RWPE2 (cell line): ENCODE results near the gene CTNS.

Experiments used
- ATAC-seq: fragments of 200-7000 bp; cut with Tn5 transposase; 3 replicates; pipeline ENCODE4 v1.9.1; 2021; ENCODE audit warnings: low read depth
- DNase-seq: peaks from one replicate; pipeline ENCODE4 v3.0.0-alpha.2; 2020; ENCODE audit warnings: low spot score
- H3K27ac ChIP-seq: fragments of 450-650 bp; 2 replicates; pipeline ENCODE4 v1.5.1; 2017; ENCODE audit warnings: mild to moderate bottlenecking; ENCODE audit not compliant: poor library complexity, severe bottlenecking
- H3K27me3 ChIP-seq: fragments of 250-450 bp; sonication (Bioruptor Pico); 2 replicates; pipeline ENCODE4 v1.5.1; 2021; ENCODE audit warnings: mild to moderate bottlenecking, moderate library complexity; ENCODE audit not compliant: insufficient read depth, poor library complexity, severe bottlenecking
- H3K36me3 ChIP-seq: fragments of 250-450 bp; sonication (Bioruptor Pico); 2 replicates; pipeline ENCODE4 v1.5.1; 2020; ENCODE audit warnings: low read depth, mild to moderate bottlenecking, moderate library complexity
- H3K4me1 ChIP-seq: fragments of 250-450 bp; sonication (Bioruptor Pico); 2 replicates; pipeline ENCODE4 v1.5.1; 2021; ENCODE audit warnings: mild to moderate bottlenecking, moderate library complexity; ENCODE audit not compliant: insufficient read depth, poor library complexity, severe bottlenecking
- H3K4me3 ChIP-seq: fragments of 250-450 bp; sonication (Bioruptor Pico); 2 replicates; pipeline ENCODE4 v1.5.1; 2021; ENCODE audit warnings: mild to moderate bottlenecking, moderate library complexity; ENCODE audit not compliant: severe bottlenecking
- H3K9me3 ChIP-seq: fragments of 250-450 bp; sonication (Bioruptor Pico); 2 replicates; pipeline ENCODE4 v1.5.1; 2021; ENCODE audit warnings: mild to moderate bottlenecking, moderate library complexity; ENCODE audit not compliant: severe bottlenecking
- CTCF ChIP-seq: fragments of 450-650 bp; IDR thresholded peaks from one replicate; pipeline ENCODE4 v1.5.1; 2017; ENCODE audit warnings: mild to moderate bottlenecking, moderate library complexity; ENCODE audit not compliant: poor library complexity, severe bottlenecking

Gene CTNS

GRCh38 chr17:3592216-3592860 is 44.2 kb upstream of the CTNS start:
- no peak overlapping the region for H3K27ac ChIP-seq
- TF ChIP-seq CTCF, result no peak
- ATAC-seq (no peak), DNase-seq (no peak)
- no peaks in the 10 kb centered on the region for H3K4me1 ChIP-seq
- no peak overlapping the region for H3K4me3 ChIP-seq
- no peaks in the 10 kb centered on the region for H3K36me3 ChIP-seq
- no peaks in the 10 kb centered on the region for H3K27me3 ChIP-seq
- no peaks in the 10 kb centered on the region for H3K9me3 ChIP-seq

- Histone ChIP-seq H3K4me1 (no peaks in the 10 kb centered on the region), H3K27me3 (no peaks in the 10 kb centered on the region)
- no peak for ATAC-seq
Observed at GRCh38 chr17:3593384-3593783, 43.2 kb upstream of the CTNS start.

GRCh38 chr17:3594051-3594800 is 42.3 kb upstream of the CTNS start:
- no peaks in the 10 kb centered on the region for H3K27me3 ChIP-seq
- DNase-seq, result no peak
- no peak for TF ChIP-seq CTCF
- no peak overlapping the region for H3K4me3 ChIP-seq
- no peaks in the 10 kb centered on the region for H3K4me1 ChIP-seq
- no peaks in the 10 kb centered on the region for H3K9me3 ChIP-seq
- H3K27ac ChIP-seq, result no peak overlapping the region
- peak; percentile 24; the same call in 1 of the 3 replicates for ATAC-seq
- H3K36me3 ChIP-seq, result no peaks in the 10 kb centered on the region

More at GRCh38 chr17:3593384-3593783, 43.2 kb upstream of the CTNS start:
- no peak overlapping the region for H3K4me3 ChIP-seq
- no peaks in the 10 kb centered on the region for H3K36me3 ChIP-seq
- DNase-seq, result no peak
- H3K9me3 ChIP-seq, result no peaks in the 10 kb centered on the region
- TF ChIP-seq CTCF, result no peak
- H3K27ac ChIP-seq, result no peak overlapping the region

- no peak for TF ChIP-seq CTCF
- no peak for ATAC-seq
Observed at GRCh38 chr17:3594976-3595375, 41.6 kb upstream of the CTNS start.

More at GRCh38 chr17:3594976-3595375, 41.6 kb upstream of the CTNS start:
- Histone ChIP-seq H3K27ac (no peak overlapping the region), H3K4me3 (no peak overlapping the region), H3K9me3 (no peaks in the 10 kb centered on the region), H3K27me3 (no peaks in the 10 kb centered on the region), H3K36me3 (no peaks in the 10 kb centered on the region), H3K4me1 (no peaks in the 10 kb centered on the region)
- no peak for DNase-seq
